ENCODE results near the gene UBE2G1. TPM values are rescaled to one million over a fixed set of nuclear protein-coding genes. Genes with fewer than 3 reads are reported as not detected.

Gene UBE2G1
- total RNA-seq, 2 experiments from 2014 or later = 58.5 to 58.8 TPM

- Mint-ChIP-seq H3K27ac (no peak overlapping the region), H3K4me3 (no peak overlapping the region), H3K9me3 (no peaks in the 10 kb centered on the region), H3K4me1 (ENCODE audit: low read depth) (no peaks in the 10 kb centered on the region), H3K27me3 (no peaks in the 10 kb centered on the region), H3K36me3 (ENCODE audit: low read depth) (peaks cover 50% of the 10 kb centered on the region)
- no peaks in the 10 kb centered on the region for H3K4me1 ChIP-seq (ENCODE audit: insufficient read depth, low read length)
- DNase-seq = no peak
- no peaks in the 10 kb centered on the region for H3K27me3 ChIP-seq (ENCODE audit: control insufficient read depth in 1 of 2, insufficient read depth in 2 of 2, low read length in 2 of 2)
- TF ChIP-seq CTCF (IDR thresholded peaks at IDR 0.05) = no peak
- ATAC-seq (ENCODE audit: poor library complexity) = no peak
- ChIA-PET POLR2A (no interaction called here), CTCF (no interaction called here)
- peaks cover 17% of the 10 kb centered on the region for H3K36me3 ChIP-seq (ENCODE audit: insufficient read depth, low read length)
- intact Hi-C loops (cut with DNase I, micrococcal nuclease) = no loop called here
- no peaks in the 10 kb centered on the region for H3K9me3 ChIP-seq (ENCODE audit: control insufficient read depth in 1 of 2, insufficient read depth in 1 of 2, low read length in 2 of 2)
- no peak overlapping the region for H3K4me3 ChIP-seq (ENCODE audit: low read length)
- no peak overlapping the region for H3K27ac ChIP-seq (ENCODE audit: low read depth in 1 of 2, low read length in 2 of 2)
Measured at GRCh38 chr17:4270736-4271135, 95.7 kb downstream of the UBE2G1 start.

- intact Hi-C loops (cut with DNase I, micrococcal nuclease) = loop anchor here in 1 of 2 experiments (10.0 kb wide), 1 partner anchor 125 kb away; the partner anchor contains the start of genes CYB5D2 and ZZEF1
- H3K36me3 Mint-ChIP-seq (ENCODE audit: low read depth) = peaks cover 47% of the 10 kb centered on the region
- H3K27me3 Mint-ChIP-seq = no peaks in the 10 kb centered on the region
- no peaks in the 10 kb centered on the region for H3K27me3 ChIP-seq (ENCODE audit: control insufficient read depth in 1 of 2, insufficient read depth in 2 of 2, low read length in 2 of 2)
- H3K4me3 Mint-ChIP-seq = no peak overlapping the region
- TF ChIP-seq CTCF (IDR thresholded peaks at IDR 0.05) = no peak
- H3K4me1 ChIP-seq (ENCODE audit: insufficient read depth, low read length) = no peaks in the 10 kb centered on the region
- ATAC-seq (ENCODE audit: poor library complexity) = no peak
- no peak overlapping the region for H3K27ac ChIP-seq (ENCODE audit: low read depth in 1 of 2, low read length in 2 of 2)
- CTCF ChIA-PET = interaction anchor here (0.6 to 0.7 kb wide), 2 partner anchors 12 to 878 kb away, joined by 3 to 4 read pairs; no protein-coding TSS in a partner anchor
- H3K4me3 ChIP-seq (ENCODE audit: low read length) = no peak overlapping the region
- no peaks in the 10 kb centered on the region for H3K4me1 Mint-ChIP-seq (ENCODE audit: low read depth)
- no peaks in the 10 kb centered on the region for H3K9me3 ChIP-seq (ENCODE audit: control insufficient read depth in 1 of 2, insufficient read depth in 1 of 2, low read length in 2 of 2)
- no peak overlapping the region for H3K27ac Mint-ChIP-seq
- no peak for DNase-seq
- POLR2A ChIA-PET = no interaction called here
- H3K36me3 ChIP-seq (ENCODE audit: insufficient read depth, low read length) = peaks cover 17% of the 10 kb centered on the region
- no peaks in the 10 kb centered on the region for H3K9me3 Mint-ChIP-seq
Measured at GRCh38 chr17:4269915-4270314, 96.6 kb downstream of the UBE2G1 start.

GRCh38 chr17:4267402-4267801 is 99.1 kb downstream of the UBE2G1 start:
- Mint-ChIP-seq H3K27ac (no peak overlapping the region), H3K4me3 (no peak overlapping the region), H3K4me1 (ENCODE audit: low read depth) (peaks cover 20% of the 10 kb centered on the region), H3K27me3 (no peaks in the 10 kb centered on the region), H3K36me3 (ENCODE audit: low read depth) (peaks cover 55% of the 10 kb centered on the region), H3K9me3 (no peaks in the 10 kb centered on the region)
- intact Hi-C loops (cut with DNase I, micrococcal nuclease) = loop anchor here in 1 of 2 experiments (10.0 kb wide), 1 partner anchor 123 kb away; the partner anchor contains the start of genes CYB5D2 and ZZEF1
- peaks cover 17% of the 10 kb centered on the region for H3K4me1 ChIP-seq (ENCODE audit: insufficient read depth, low read length)
- ChIA-PET CTCF (no interaction called here), POLR2A (interaction anchor here (1.0 to 1.1 kb wide), 2 partner anchors 17 to 99 kb away, joined by 3 read pairs; no protein-coding TSS in a partner anchor)
- DNase-seq (no peak), ATAC-seq (ENCODE audit: poor library complexity) (no peak)
- no peak for TF ChIP-seq CTCF (IDR thresholded peaks at IDR 0.05)
- no peaks in the 10 kb centered on the region for H3K27me3 ChIP-seq (ENCODE audit: control insufficient read depth in 1 of 2, insufficient read depth in 2 of 2, low read length in 2 of 2)
- no peak overlapping the region for H3K27ac ChIP-seq (ENCODE audit: low read depth in 1 of 2, low read length in 2 of 2)
- no peaks in the 10 kb centered on the region for H3K9me3 ChIP-seq (ENCODE audit: control insufficient read depth in 1 of 2, insufficient read depth in 1 of 2, low read length in 2 of 2)
- H3K4me3 ChIP-seq (ENCODE audit: low read length) = no peak overlapping the region
- peaks cover 11% of the 10 kb centered on the region for H3K36me3 ChIP-seq (ENCODE audit: insufficient read depth, low read length)

Measured in CD4-positive, alpha-beta T cell (primary cell).